Suprapubic skin (tissue), 4 donors: ENCODE measurements around the gene TMEM203.

ENCODE experiments used
- POLR2A ChIP-seq, 2 donors: fragments of 450-650 bp; IDR thresholded peaks; one replicate each; pipeline ENCODE4 v1.6.1; 2017; ENCODE audit warnings: antibody characterized with exemption in 2 of 2, mild to moderate bottlenecking in 2 of 2, moderate library complexity in 2 of 2
- POLR2AphosphoS5 ChIP-seq, 3 donors: sonication (generic); formaldehyde crosslinking; IDR thresholded peaks; one replicate each; pipeline ENCODE4 v1.6.1; 2017; ENCODE audit warnings: antibody characterized with exemption in 3 of 3
- TF ChIP-seq, protein P1 (sequence below), 2 donors: fragments of 200-600 bp in 1 of 2; fragments of 450-650 bp in 1 of 2; sonication (generic) in 1 of 2; IDR thresholded peaks; one replicate each; pipeline ENCODE4 v1.5.1; 2016 to 2019; ENCODE audit warnings: antibody characterized with exemption in 2 of 2, mild to moderate bottlenecking in 1 of 2, moderate library complexity in 1 of 2

- TF ChIP-seq, protein P1, sequence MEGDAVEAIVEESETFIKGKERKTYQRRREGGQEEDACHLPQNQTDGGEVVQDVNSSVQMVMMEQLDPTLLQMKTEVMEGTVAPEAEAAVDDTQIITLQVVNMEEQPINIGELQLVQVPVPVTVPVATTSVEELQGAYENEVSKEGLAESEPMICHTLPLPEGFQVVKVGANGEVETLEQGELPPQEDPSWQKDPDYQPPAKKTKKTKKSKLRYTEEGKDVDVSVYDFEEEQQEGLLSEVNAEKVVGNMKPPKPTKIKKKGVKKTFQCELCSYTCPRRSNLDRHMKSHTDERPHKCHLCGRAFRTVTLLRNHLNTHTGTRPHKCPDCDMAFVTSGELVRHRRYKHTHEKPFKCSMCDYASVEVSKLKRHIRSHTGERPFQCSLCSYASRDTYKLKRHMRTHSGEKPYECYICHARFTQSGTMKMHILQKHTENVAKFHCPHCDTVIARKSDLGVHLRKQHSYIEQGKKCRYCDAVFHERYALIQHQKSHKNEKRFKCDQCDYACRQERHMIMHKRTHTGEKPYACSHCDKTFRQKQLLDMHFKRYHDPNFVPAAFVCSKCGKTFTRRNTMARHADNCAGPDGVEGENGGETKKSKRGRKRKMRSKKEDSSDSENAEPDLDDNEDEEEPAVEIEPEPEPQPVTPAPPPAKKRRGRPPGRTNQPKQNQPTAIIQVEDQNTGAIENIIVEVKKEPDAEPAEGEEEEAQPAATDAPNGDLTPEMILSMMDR (IDR thresholded peaks at IDR 0.05), result no peak
- TF ChIP-seq POLR2A (IDR thresholded peaks at IDR 0.05) (no peak), POLR2AphosphoS5 (IDR thresholded peaks at IDR 0.05) (no peak)
Measured at GRCh38 chr9:137163365-137163715, 42.1 kb downstream of the TMEM203 start.
